ENCODE measurements around the gene ZNF528.

- TF ChIP-seq CTCF (optimal IDR thresholded peaks at IDR 0.05 in 1 of 3, IDR thresholded peaks at IDR 0.05 in 1 of 3, conservative IDR thresholded peaks at IDR 0.05 in 1 of 3; ENCODE audit: extremely low read depth in 1 of 3, insufficient read depth in 2 of 3, low read length in 3 of 3) (no peak), EZH2 (IDR thresholded peaks at IDR 0.05; ENCODE audit: low read length) (no peak)
These were observed 55.9 kb downstream of the ZNF528 start, which contains the start of gene ZNF578 for GRCh38 chr19:52453324-52454094.

Data from keratinocyte (primary cell).